ENCODE results near the gene ST6GALNAC3.

The ST6GALNAC3 gene

GRCh38 chr1:76580206-76580605 is 505.7 kb downstream of the ST6GALNAC3 start:
- Histone ChIP-seq H3K4me3 (ENCODE audit: low read length) (no peak overlapping the region), H3K9me3 (ENCODE audit: control insufficient read depth, low read depth, low read length) (no peaks in the 10 kb centered on the region), H3K36me3 (ENCODE audit: control insufficient read depth, low read depth, low read length) (no peaks in the 10 kb centered on the region), H3K4me1 (ENCODE audit: control insufficient read depth, low read depth, low read length) (peaks cover 57% of the 10 kb centered on the region), H3K27me3 (ENCODE audit: control insufficient read depth, insufficient read depth, low read length) (no peaks in the 10 kb centered on the region), H3K27ac (ENCODE audit: low read length) (no peak overlapping the region), H3K9ac (ENCODE audit: low read length) (no peak overlapping the region)

GRCh38 chr1:76581712-76582111 is 507.2 kb downstream of the ST6GALNAC3 start:
- no peaks in the 10 kb centered on the region for H3K36me3 ChIP-seq (ENCODE audit: control insufficient read depth, low read depth, low read length)

DNA sequence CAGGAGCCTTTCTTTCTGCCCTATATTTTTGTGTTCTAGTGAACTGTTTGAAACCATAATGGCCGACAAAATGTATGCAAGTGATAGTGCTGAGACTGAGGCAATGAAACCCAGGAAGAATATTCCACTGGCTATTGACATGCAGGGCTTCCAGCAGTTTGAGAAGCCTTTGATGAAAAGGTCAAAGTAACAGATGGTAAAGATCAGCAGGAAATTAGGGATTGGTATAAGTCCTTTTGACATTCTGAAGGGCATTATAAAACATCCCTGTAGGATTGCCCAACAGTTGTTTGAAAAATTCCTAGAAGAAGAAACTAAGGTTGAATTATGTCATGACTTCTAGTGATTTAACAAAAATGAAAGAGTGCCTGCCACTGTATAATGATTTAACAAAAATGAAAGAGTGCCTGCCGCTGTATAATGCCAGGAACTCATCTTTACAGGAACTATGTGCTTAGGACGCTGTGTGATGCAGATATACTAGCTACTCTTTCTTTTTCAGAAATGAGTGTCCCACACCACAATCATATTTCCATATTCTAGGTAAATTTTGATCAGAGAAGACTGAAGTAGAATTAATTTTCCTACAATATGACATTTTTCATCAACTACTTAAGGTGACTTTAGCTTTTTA is 508.8 kb downstream of the ST6GALNAC3 start:
- Histone ChIP-seq H3K27ac (ENCODE audit: low read length) (no peak overlapping the region), H3K4me1 (ENCODE audit: control insufficient read depth, low read depth, low read length) (peaks cover 47% of the 10 kb centered on the region)

More at GRCh38 chr1:76581712-76582111, 507.2 kb downstream of the ST6GALNAC3 start:
- Histone ChIP-seq H3K9ac (ENCODE audit: low read length) (no peak overlapping the region), H3K27ac (ENCODE audit: low read length) (no peak overlapping the region), H3K27me3 (ENCODE audit: control insufficient read depth, insufficient read depth, low read length) (no peaks in the 10 kb centered on the region), H3K4me1 (ENCODE audit: control insufficient read depth, low read depth, low read length) (peaks cover 52% of the 10 kb centered on the region), H3K9me3 (ENCODE audit: control insufficient read depth, low read depth, low read length) (no peaks in the 10 kb centered on the region), H3K4me3 (ENCODE audit: low read length) (no peak overlapping the region)

DNA sequence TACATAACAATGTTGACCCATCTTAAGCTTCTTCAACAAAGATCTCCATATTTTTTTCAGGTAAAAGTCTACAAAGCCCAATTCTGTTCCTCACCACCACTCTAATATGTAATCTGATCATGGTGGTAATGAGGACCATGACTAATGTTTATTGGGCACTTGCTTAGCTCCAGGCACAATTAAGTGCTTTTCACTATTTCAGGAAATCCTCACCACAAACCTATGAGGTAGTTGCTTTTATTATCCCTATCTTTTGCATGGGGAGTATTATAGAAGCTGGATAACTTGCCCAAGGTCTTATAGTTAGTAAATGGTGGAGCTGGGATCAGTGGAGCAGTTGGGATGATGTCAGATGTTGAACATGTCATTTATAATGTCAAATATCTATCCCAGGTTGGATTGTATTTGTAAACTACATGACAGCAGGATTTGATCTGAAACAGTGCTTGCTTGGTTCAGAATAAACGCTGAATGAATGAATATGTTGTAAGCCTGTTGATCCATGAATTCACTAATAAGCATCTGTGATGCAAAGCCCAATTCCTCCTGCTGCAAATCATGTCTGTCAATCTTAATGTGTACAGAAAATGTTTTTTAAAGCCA is 509.4 kb downstream of the ST6GALNAC3 start:
- Histone ChIP-seq H3K9ac (ENCODE audit: low read length) (no peak overlapping the region), H3K27me3 (ENCODE audit: control insufficient read depth, insufficient read depth, low read length) (no peaks in the 10 kb centered on the region), H3K27ac (ENCODE audit: low read length) (no peak overlapping the region), H3K36me3 (ENCODE audit: control insufficient read depth, low read depth, low read length) (no peaks in the 10 kb centered on the region), H3K4me3 (ENCODE audit: low read length) (no peak overlapping the region), H3K4me1 (ENCODE audit: control insufficient read depth, low read depth, low read length) (peaks cover 47% of the 10 kb centered on the region), H3K9me3 (ENCODE audit: control insufficient read depth, low read depth, low read length) (no peaks in the 10 kb centered on the region)

More for the DNA sequence above, 508.8 kb downstream of the ST6GALNAC3 start:
- Histone ChIP-seq H3K36me3 (ENCODE audit: control insufficient read depth, low read depth, low read length) (no peaks in the 10 kb centered on the region), H3K9me3 (ENCODE audit: control insufficient read depth, low read depth, low read length) (no peaks in the 10 kb centered on the region), H3K9ac (ENCODE audit: low read length) (no peak overlapping the region), H3K27me3 (ENCODE audit: control insufficient read depth, insufficient read depth, low read length) (no peaks in the 10 kb centered on the region), H3K4me3 (ENCODE audit: low read length) (no peak overlapping the region)

GRCh38 chr1:76585980-76586674 is 511.6 kb downstream of the ST6GALNAC3 start:
- H3K27ac ChIP-seq (ENCODE audit: low read length), result no peak overlapping the region
- no peak overlapping the region for H3K4me3 ChIP-seq (ENCODE audit: low read length)
- H3K27me3 ChIP-seq (ENCODE audit: control insufficient read depth, insufficient read depth, low read length), result no peaks in the 10 kb centered on the region
- H3K4me1 ChIP-seq (ENCODE audit: control insufficient read depth, low read depth, low read length), result peaks cover 34% of the 10 kb centered on the region
- no peaks in the 10 kb centered on the region for H3K9me3 ChIP-seq (ENCODE audit: control insufficient read depth, low read depth, low read length)
- H3K9ac ChIP-seq (ENCODE audit: low read length), result no peak overlapping the region
- no peaks in the 10 kb centered on the region for H3K36me3 ChIP-seq (ENCODE audit: control insufficient read depth, low read depth, low read length)

DNA sequence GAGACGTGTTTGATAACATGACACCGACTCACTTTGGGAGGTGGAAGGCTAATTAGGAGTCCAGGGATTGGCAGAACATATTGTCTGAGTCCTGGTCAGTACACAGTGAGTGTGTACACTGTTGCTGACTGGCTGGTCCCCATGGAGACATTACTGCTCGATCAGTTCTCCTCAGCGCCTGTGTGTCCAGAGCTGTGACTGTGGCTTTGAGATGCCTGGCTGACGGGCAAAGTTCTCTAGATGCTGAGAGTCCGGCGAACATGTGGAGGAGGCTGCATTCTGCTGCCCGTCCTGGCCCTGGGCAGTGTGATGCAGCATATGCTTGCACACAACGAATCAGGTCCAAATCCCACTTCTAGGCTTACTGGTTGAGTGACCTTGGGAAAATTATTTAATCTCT is 512.7 kb downstream of the ST6GALNAC3 start:
- Histone ChIP-seq H3K36me3 (ENCODE audit: control insufficient read depth, low read depth, low read length) (no peaks in the 10 kb centered on the region), H3K27ac (ENCODE audit: low read length) (no peak overlapping the region), H3K4me3 (ENCODE audit: low read length) (no peak overlapping the region), H3K9ac (ENCODE audit: low read length) (no peak overlapping the region), H3K9me3 (ENCODE audit: control insufficient read depth, low read depth, low read length) (no peaks in the 10 kb centered on the region), H3K27me3 (ENCODE audit: control insufficient read depth, insufficient read depth, low read length) (no peaks in the 10 kb centered on the region), H3K4me1 (ENCODE audit: control insufficient read depth, low read depth, low read length) (peaks cover 23% of the 10 kb centered on the region)

GRCh38 chr1:76591461-76591860 is 516.9 kb downstream of the ST6GALNAC3 start:
- Histone ChIP-seq H3K9ac (ENCODE audit: low read length) (no peak overlapping the region), H3K4me1 (ENCODE audit: control insufficient read depth, low read depth, low read length) (no peaks in the 10 kb centered on the region), H3K4me3 (ENCODE audit: low read length) (no peak overlapping the region), H3K27ac (ENCODE audit: low read length) (no peak overlapping the region), H3K9me3 (ENCODE audit: control insufficient read depth, low read depth, low read length) (peaks cover 9% of the 10 kb centered on the region), H3K27me3 (ENCODE audit: control insufficient read depth, insufficient read depth, low read length) (no peaks in the 10 kb centered on the region), H3K36me3 (ENCODE audit: control insufficient read depth, low read depth, low read length) (no peaks in the 10 kb centered on the region)

DNA sequence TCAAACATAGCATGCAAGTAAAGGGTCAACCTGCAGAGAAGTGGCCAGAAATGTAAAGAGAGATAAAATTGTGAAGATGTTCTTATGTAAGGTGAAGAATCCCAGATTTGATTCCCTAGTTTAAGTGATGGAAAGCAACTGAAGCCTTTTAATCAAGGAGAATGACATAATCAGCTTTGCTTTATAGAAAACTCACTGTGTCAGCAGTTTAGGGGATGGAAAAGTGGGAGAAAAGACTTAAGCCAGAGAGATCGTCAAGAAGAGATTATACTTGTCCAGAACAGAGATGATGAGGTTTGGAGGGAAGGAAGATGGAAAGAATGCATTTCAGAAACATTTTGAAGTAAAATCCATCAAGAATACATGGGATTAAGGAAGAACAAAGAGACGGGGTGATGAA is 517.4 kb downstream of the ST6GALNAC3 start:
- Histone ChIP-seq H3K4me1 (ENCODE audit: control insufficient read depth, low read depth, low read length) (no peaks in the 10 kb centered on the region), H3K9ac (ENCODE audit: low read length) (no peak overlapping the region), H3K27me3 (ENCODE audit: control insufficient read depth, insufficient read depth, low read length) (no peaks in the 10 kb centered on the region), H3K4me3 (ENCODE audit: low read length) (no peak overlapping the region), H3K36me3 (ENCODE audit: control insufficient read depth, low read depth, low read length) (no peaks in the 10 kb centered on the region), H3K27ac (ENCODE audit: low read length) (no peak overlapping the region), H3K9me3 (ENCODE audit: control insufficient read depth, low read depth, low read length) (peaks cover 9% of the 10 kb centered on the region)

DNA sequence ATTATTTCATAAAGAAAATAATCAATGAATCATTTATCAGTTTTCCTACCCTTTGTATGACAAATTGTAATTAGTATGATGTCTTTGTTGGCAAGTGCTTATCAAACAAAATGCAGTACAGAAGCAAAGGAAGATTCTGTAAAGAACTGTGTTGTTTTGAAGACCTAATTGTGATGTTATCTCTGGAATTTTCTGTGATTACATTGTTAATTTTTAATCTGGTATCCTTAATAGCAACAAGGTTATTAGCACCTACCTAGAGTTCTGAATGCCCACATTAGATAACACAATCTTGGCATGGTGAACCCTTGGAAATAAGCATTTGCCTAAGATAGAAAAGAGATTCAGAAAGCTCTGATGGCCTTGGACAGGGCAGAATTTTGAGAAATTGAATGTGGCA is 518.6 kb downstream of the ST6GALNAC3 start:
- H3K4me3 ChIP-seq (ENCODE audit: low read length), result no peak overlapping the region
- H3K27ac ChIP-seq (ENCODE audit: low read length), result no peak overlapping the region
- peaks cover 9% of the 10 kb centered on the region for H3K9me3 ChIP-seq (ENCODE audit: control insufficient read depth, low read depth, low read length)
- no peaks in the 10 kb centered on the region for H3K27me3 ChIP-seq (ENCODE audit: control insufficient read depth, insufficient read depth, low read length)
- no peak overlapping the region for H3K9ac ChIP-seq (ENCODE audit: low read length)
- no peaks in the 10 kb centered on the region for H3K4me1 ChIP-seq (ENCODE audit: control insufficient read depth, low read depth, low read length)
- no peaks in the 10 kb centered on the region for H3K36me3 ChIP-seq (ENCODE audit: control insufficient read depth, low read depth, low read length)

DNA sequence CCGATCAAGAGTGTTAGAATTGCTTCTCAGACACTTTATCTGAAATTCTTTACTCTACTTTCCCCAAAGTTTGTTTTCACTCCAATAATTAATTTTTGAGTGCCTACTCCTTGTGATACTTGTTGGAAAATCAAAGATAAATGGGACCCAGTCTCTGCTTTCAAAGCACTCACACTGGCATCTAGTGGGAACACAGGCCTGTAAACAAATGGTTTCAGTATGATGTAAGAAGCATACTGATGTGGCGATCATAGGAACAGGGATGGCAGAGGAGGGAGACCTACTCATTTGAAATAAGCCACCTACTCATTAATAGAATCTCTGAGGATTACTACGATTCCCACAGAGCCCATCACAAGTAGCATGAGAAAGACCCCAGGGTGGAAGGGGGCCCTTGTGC is 519.1 kb downstream of the ST6GALNAC3 start:
- Histone ChIP-seq H3K27ac (ENCODE audit: low read length) (no peak overlapping the region), H3K9me3 (ENCODE audit: control insufficient read depth, low read depth, low read length) (peaks cover 9% of the 10 kb centered on the region), H3K4me1 (ENCODE audit: control insufficient read depth, low read depth, low read length) (no peaks in the 10 kb centered on the region), H3K36me3 (ENCODE audit: control insufficient read depth, low read depth, low read length) (no peaks in the 10 kb centered on the region), H3K9ac (ENCODE audit: low read length) (no peak overlapping the region), H3K4me3 (ENCODE audit: low read length) (no peak overlapping the region), H3K27me3 (ENCODE audit: control insufficient read depth, insufficient read depth, low read length) (no peaks in the 10 kb centered on the region)

DNA sequence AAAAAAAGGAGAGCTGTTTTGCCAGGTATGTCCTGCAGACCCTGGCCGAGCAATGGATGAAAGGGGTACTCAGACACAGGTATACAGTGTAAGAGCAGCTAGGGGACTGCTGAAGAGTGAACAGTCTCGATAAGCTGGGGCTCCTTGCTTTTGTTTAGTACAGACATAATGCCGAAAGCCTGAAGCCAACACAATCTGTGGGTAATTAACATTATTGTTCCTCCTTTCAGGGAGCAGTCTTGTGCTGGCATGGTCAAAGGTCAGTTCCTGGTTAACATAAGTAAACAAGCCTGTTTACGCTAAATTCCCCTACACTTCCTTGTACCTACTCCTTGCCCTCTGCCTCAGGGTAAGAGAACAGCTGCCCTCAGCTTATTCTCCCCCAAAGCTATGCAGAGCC is 520.5 kb downstream of the ST6GALNAC3 start:
- H3K27me3 ChIP-seq (ENCODE audit: control insufficient read depth, insufficient read depth, low read length), result no peaks in the 10 kb centered on the region
- no peaks in the 10 kb centered on the region for H3K4me1 ChIP-seq (ENCODE audit: control insufficient read depth, low read depth, low read length)
- H3K27ac ChIP-seq (ENCODE audit: low read length), result no peak overlapping the region
- no peak overlapping the region for H3K9ac ChIP-seq (ENCODE audit: low read length)
- no peaks in the 10 kb centered on the region for H3K36me3 ChIP-seq (ENCODE audit: control insufficient read depth, low read depth, low read length)
- H3K9me3 ChIP-seq (ENCODE audit: control insufficient read depth, low read depth, low read length), result peaks cover 9% of the 10 kb centered on the region
- H3K4me3 ChIP-seq (ENCODE audit: low read length), result no peak overlapping the region

- Histone ChIP-seq H3K9ac (ENCODE audit: low read length) (no peak overlapping the region), H3K27me3 (ENCODE audit: control insufficient read depth, insufficient read depth, low read length) (no peaks in the 10 kb centered on the region), H3K9me3 (ENCODE audit: control insufficient read depth, low read depth, low read length) (no peaks in the 10 kb centered on the region), H3K4me1 (ENCODE audit: control insufficient read depth, low read depth, low read length) (no peaks in the 10 kb centered on the region), H3K27ac (ENCODE audit: low read length) (no peak overlapping the region), H3K36me3 (ENCODE audit: control insufficient read depth, low read depth, low read length) (no peaks in the 10 kb centered on the region), H3K4me3 (ENCODE audit: low read length) (no peak overlapping the region)
Measured at GRCh38 chr1:76601465-76601864, 526.9 kb downstream of the ST6GALNAC3 start.

All from iPS-18a (cell line).